Measurements from ENCODE around the gene EHBP1L1. TPM values are rescaled to one million over a fixed set of nuclear protein-coding genes. Genes with fewer than 3 reads are reported as not detected.

Gene EHBP1L1
- total RNA-seq, 1 donor from 2014 or later = 81.3 TPM

DNA sequence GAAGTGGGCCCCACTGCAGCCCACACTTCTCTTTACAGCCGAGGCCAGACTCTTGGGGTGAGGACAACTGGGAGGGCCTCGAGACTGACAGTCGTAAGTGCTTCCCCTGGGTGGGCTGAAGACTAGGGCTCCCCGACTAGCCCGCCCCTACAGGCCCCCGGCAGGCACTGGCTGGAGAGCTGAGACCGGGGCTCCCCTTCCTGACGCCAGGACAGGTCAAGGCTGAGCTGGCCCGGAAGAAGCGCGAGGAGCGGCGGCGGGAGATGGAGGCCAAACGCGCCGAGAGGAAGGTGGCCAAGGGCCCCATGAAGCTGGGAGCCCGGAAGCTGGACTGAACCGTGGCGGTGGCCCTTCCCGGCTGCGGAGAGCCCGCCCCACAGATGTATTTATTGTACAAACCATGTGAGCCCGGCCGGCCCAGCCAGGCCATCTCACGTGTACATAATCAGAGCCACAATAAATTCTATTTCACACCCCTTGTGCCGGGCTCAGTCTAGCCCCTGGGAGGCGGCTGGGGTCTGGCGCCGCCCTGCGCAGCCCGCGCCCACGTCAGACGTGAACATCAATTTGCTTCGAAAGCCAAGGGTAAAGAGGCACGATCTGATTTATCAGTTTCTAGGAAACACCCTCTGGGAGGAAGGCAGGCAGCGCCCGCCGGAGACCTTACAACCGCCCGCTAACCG, 37.5 kb upstream of the EHBP1L1 start:
- Mint-ChIP-seq H3K27me3 (ENCODE audit: low read depth) (no peaks in the 10 kb centered on the region), H3K4me1 (ENCODE audit: low read depth) (peaks cover 24% of the 10 kb centered on the region), H3K27ac (ENCODE audit: unreplicated experiment) (no peak overlapping the region), H3K9me3 (ENCODE audit: low read depth) (no peaks in the 10 kb centered on the region), H3K36me3 (ENCODE audit: low read depth) (peaks cover 10% of the 10 kb centered on the region), H3K4me3 (ENCODE audit: unreplicated experiment) (no peak overlapping the region)
- TF ChIP-seq, protein P1, sequence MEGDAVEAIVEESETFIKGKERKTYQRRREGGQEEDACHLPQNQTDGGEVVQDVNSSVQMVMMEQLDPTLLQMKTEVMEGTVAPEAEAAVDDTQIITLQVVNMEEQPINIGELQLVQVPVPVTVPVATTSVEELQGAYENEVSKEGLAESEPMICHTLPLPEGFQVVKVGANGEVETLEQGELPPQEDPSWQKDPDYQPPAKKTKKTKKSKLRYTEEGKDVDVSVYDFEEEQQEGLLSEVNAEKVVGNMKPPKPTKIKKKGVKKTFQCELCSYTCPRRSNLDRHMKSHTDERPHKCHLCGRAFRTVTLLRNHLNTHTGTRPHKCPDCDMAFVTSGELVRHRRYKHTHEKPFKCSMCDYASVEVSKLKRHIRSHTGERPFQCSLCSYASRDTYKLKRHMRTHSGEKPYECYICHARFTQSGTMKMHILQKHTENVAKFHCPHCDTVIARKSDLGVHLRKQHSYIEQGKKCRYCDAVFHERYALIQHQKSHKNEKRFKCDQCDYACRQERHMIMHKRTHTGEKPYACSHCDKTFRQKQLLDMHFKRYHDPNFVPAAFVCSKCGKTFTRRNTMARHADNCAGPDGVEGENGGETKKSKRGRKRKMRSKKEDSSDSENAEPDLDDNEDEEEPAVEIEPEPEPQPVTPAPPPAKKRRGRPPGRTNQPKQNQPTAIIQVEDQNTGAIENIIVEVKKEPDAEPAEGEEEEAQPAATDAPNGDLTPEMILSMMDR (IDR thresholded peaks at IDR 0.05) = no peak
- DNase-seq (ENCODE audit: low spot score) = no peak

DNA sequence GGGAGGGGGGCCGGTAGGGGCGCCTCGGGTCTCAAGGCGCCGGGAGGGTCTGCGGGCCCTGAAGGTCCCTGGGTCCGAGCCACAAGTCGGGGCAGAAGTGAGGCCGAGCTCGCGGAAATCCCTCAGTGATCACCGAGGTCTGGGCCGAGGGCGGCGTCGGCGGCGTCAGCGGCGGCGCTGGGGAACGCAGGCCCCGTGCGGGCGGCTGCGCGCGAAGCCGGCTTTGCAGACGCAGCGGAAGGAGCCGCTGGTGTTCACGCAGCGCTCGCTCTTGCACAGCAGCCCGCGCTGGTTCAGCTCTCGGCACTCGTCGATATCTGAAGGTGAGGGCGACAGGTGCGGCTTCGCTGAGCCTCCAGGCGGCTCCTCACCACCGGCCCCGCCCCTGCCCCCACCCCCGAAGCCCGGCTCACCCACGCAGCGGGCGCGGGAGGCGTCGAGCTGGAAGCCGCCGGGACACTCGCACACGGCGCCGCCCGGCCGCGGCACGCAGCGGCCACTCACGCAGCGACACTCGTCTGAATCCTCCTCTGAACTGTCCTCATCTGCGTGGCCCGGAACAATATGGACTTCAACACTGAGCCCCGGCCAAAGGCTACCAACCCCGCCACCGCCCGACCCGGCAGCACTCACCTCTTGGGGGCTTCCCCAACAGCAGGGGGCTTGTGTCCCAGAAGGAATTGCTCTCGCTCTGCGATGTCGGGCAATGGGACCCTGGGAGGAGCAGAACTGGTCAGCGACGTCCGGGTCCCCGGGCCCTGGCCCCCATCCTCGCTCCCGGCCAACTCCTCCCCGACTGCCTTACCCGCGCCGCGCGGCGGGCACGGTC, 36.7 kb upstream of the EHBP1L1 start:
- DNase-seq (ENCODE audit: low spot score) = no peak
- Mint-ChIP-seq H3K4me3 (ENCODE audit: unreplicated experiment) (no peak overlapping the region), H3K9me3 (ENCODE audit: low read depth) (no peaks in the 10 kb centered on the region), H3K4me1 (ENCODE audit: low read depth) (peaks cover 24% of the 10 kb centered on the region), H3K27me3 (ENCODE audit: low read depth) (no peaks in the 10 kb centered on the region), H3K27ac (ENCODE audit: unreplicated experiment) (peak overlapping the region; percentile 66), H3K36me3 (ENCODE audit: low read depth) (peaks cover 12% of the 10 kb centered on the region)
- TF ChIP-seq, protein P1 (IDR thresholded peaks at IDR 0.05) = no peak

DNA sequence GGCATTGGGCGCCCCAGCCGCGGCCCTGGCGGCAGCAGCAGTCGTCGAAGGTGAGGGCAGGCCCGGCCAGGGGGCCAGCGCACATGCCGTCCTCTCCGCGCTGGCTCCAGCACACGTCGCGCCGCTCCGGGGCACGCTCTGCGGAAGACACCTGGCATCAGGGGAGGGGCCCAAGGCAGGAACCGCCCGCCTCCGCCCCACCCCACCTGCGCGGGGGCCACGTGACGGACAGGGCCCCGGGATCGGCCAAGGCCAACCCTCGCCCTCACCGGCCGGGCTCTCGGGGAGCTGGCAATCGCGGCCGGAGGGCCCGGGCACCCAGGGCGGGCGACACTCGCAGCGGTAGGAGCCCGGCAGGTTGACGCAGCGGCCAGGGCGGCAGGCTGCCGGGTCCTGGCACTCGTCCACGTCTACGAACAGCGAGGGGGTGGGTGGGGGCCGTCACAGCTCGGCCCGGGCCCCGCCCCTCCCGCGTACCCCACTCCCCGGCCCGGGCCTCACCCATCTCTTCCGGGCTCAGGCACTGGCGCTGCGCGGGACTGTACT, 36.0 kb upstream of the EHBP1L1 start:
- H3K4me3 Mint-ChIP-seq (ENCODE audit: unreplicated experiment) = peak overlapping the region; percentile 66
- peaks cover 24% of the 10 kb centered on the region for H3K4me1 Mint-ChIP-seq (ENCODE audit: low read depth)
- DNase-seq (ENCODE audit: low spot score) = no peak
- TF ChIP-seq, protein P1 (IDR thresholded peaks at IDR 0.05) = peak; percentile 69
- peak overlapping the region; percentile 75 for H3K27ac Mint-ChIP-seq (ENCODE audit: unreplicated experiment)
- H3K27me3 Mint-ChIP-seq (ENCODE audit: low read depth) = no peaks in the 10 kb centered on the region
- H3K9me3 Mint-ChIP-seq (ENCODE audit: low read depth) = no peaks in the 10 kb centered on the region
- H3K36me3 Mint-ChIP-seq (ENCODE audit: low read depth) = peaks cover 14% of the 10 kb centered on the region

GRCh38 chr11:65540290-65541092, 35.4 kb upstream of the EHBP1L1 start:
- Mint-ChIP-seq H3K9me3 (ENCODE audit: low read depth) (no peaks in the 10 kb centered on the region), H3K27me3 (ENCODE audit: low read depth) (no peaks in the 10 kb centered on the region), H3K4me1 (ENCODE audit: low read depth) (peaks cover 24% of the 10 kb centered on the region), H3K27ac (ENCODE audit: unreplicated experiment) (peak overlapping the region; percentile 75), H3K4me3 (ENCODE audit: unreplicated experiment) (peak overlapping the region; percentile 66), H3K36me3 (ENCODE audit: low read depth) (peaks cover 13% of the 10 kb centered on the region)
- TF ChIP-seq, protein P1 (IDR thresholded peaks at IDR 0.05) = peak; percentile 90
- no peak for DNase-seq (ENCODE audit: low spot score)
